SU-DHL-6 (cell line): ENCODE measurements around the gene RAB20.

Experiments used
- EZH2phosphoT487 ChIP-seq: fragments of 200-600 bp; sonication (generic), shearing (Covaris generic); conservative IDR thresholded peaks from 2 replicates; pipeline ENCODE4 v1.6.1; 2018; ENCODE audit warnings: mild to moderate bottlenecking, antibody characterized with exemption, low read length, moderate library complexity, mixed read lengths
- TF ChIP-seq, protein P1 (sequence below): fragments of 200-600 bp; sonication (generic); IDR thresholded peaks from one replicate; pipeline ENCODE4 v1.5.1; 2017; ENCODE audit warnings: antibody characterized with exemption, mild to moderate bottlenecking, low read length, moderate library complexity; ENCODE audit not compliant: insufficient read depth, poor library complexity, severe bottlenecking

DNA sequence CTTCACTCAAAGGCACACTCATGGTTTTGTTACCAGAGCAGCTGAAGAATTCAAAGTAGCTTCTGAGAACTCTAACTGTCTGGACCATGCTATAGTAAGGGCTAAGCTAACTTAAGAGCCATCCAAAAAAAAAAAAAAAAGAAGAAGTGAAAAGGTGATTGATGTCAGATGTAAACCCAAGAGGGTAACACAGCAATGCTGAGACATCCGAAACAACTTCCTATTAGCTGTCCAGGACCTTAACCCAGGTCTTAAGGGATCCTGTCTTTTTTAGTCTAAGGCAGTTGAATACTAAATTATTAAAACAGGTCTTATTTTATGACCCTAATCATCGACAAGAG is 11.2 kb upstream of the RAB20 start:
- TF ChIP-seq, protein P1, sequence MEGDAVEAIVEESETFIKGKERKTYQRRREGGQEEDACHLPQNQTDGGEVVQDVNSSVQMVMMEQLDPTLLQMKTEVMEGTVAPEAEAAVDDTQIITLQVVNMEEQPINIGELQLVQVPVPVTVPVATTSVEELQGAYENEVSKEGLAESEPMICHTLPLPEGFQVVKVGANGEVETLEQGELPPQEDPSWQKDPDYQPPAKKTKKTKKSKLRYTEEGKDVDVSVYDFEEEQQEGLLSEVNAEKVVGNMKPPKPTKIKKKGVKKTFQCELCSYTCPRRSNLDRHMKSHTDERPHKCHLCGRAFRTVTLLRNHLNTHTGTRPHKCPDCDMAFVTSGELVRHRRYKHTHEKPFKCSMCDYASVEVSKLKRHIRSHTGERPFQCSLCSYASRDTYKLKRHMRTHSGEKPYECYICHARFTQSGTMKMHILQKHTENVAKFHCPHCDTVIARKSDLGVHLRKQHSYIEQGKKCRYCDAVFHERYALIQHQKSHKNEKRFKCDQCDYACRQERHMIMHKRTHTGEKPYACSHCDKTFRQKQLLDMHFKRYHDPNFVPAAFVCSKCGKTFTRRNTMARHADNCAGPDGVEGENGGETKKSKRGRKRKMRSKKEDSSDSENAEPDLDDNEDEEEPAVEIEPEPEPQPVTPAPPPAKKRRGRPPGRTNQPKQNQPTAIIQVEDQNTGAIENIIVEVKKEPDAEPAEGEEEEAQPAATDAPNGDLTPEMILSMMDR, result no peak
- TF ChIP-seq EZH2phosphoT487, result no peak
